ENCODE results near the gene TAF13. TPM values are rescaled to one million over a fixed set of nuclear protein-coding genes. Genes with fewer than 3 reads are reported as not detected.

Gene TAF13
- total RNA-seq, 1 donor from 2014 or later: 24.1 TPM

- peaks cover 3% of the 10 kb centered on the region for H3K27me3 Mint-ChIP-seq
Observed at GRCh38 chr1:109047339-109047738, 28.5 kb downstream of the TAF13 start.

GRCh38 chr1:109046671-109047070 is 29.1 kb downstream of the TAF13 start:
- no peaks in the 10 kb centered on the region for H3K9me3 Mint-ChIP-seq (ENCODE audit: low read depth)
- H3K36me3 Mint-ChIP-seq (ENCODE audit: insufficient read depth): no peaks in the 10 kb centered on the region
- DNase-seq (ENCODE audit: low spot score, unreplicated experiment): no peak
- TF ChIP-seq, protein P1, sequence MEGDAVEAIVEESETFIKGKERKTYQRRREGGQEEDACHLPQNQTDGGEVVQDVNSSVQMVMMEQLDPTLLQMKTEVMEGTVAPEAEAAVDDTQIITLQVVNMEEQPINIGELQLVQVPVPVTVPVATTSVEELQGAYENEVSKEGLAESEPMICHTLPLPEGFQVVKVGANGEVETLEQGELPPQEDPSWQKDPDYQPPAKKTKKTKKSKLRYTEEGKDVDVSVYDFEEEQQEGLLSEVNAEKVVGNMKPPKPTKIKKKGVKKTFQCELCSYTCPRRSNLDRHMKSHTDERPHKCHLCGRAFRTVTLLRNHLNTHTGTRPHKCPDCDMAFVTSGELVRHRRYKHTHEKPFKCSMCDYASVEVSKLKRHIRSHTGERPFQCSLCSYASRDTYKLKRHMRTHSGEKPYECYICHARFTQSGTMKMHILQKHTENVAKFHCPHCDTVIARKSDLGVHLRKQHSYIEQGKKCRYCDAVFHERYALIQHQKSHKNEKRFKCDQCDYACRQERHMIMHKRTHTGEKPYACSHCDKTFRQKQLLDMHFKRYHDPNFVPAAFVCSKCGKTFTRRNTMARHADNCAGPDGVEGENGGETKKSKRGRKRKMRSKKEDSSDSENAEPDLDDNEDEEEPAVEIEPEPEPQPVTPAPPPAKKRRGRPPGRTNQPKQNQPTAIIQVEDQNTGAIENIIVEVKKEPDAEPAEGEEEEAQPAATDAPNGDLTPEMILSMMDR (IDR thresholded peaks at IDR 0.05; ENCODE audit: unreplicated experiment): no peak
- H3K4me3 Mint-ChIP-seq (ENCODE audit: low read depth): no peak overlapping the region
- H3K27ac Mint-ChIP-seq: no peak overlapping the region
- H3K27me3 Mint-ChIP-seq: peaks cover 3% of the 10 kb centered on the region
- peaks cover 2% of the 10 kb centered on the region for H3K4me1 Mint-ChIP-seq (ENCODE audit: low read depth)

More at GRCh38 chr1:109047339-109047738, 28.5 kb downstream of the TAF13 start:
- TF ChIP-seq, protein P1 (IDR thresholded peaks at IDR 0.05; ENCODE audit: unreplicated experiment): no peak
- Mint-ChIP-seq H3K27ac (no peak overlapping the region), H3K9me3 (ENCODE audit: low read depth) (no peaks in the 10 kb centered on the region), H3K36me3 (ENCODE audit: insufficient read depth) (no peaks in the 10 kb centered on the region), H3K4me1 (ENCODE audit: low read depth) (peaks cover 2% of the 10 kb centered on the region), H3K4me3 (ENCODE audit: low read depth) (no peak overlapping the region)
- no peak for DNase-seq (ENCODE audit: low spot score, unreplicated experiment)

DNA sequence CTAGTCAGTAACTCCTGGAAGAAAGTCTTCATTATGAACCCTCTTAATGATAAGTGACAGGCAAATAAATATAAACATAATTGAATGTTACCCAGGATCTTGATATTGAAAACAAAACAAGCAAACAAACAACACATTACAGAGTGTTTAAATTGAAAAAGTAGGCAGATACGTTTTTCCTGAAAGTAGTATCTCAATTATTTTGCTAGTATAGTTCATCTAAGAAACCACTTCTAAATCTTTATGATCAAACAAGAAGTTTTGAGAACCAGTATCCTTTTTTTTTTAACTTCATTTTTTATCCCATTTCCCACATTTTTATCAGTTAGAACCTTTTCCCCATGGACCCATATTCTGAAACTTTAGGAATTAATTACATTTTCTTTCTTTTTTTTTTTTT is 30.2 kb downstream of the TAF13 start:
- Mint-ChIP-seq H3K9me3 (ENCODE audit: low read depth) (no peaks in the 10 kb centered on the region), H3K27ac (no peak overlapping the region), H3K4me3 (ENCODE audit: low read depth) (no peak overlapping the region), H3K36me3 (ENCODE audit: insufficient read depth) (no peaks in the 10 kb centered on the region), H3K4me1 (ENCODE audit: low read depth) (peaks cover 5% of the 10 kb centered on the region), H3K27me3 (peaks cover 3% of the 10 kb centered on the region)
- no peak for DNase-seq (ENCODE audit: low spot score, unreplicated experiment)
- TF ChIP-seq, protein P1 (IDR thresholded peaks at IDR 0.05; ENCODE audit: unreplicated experiment): no peak

DNA sequence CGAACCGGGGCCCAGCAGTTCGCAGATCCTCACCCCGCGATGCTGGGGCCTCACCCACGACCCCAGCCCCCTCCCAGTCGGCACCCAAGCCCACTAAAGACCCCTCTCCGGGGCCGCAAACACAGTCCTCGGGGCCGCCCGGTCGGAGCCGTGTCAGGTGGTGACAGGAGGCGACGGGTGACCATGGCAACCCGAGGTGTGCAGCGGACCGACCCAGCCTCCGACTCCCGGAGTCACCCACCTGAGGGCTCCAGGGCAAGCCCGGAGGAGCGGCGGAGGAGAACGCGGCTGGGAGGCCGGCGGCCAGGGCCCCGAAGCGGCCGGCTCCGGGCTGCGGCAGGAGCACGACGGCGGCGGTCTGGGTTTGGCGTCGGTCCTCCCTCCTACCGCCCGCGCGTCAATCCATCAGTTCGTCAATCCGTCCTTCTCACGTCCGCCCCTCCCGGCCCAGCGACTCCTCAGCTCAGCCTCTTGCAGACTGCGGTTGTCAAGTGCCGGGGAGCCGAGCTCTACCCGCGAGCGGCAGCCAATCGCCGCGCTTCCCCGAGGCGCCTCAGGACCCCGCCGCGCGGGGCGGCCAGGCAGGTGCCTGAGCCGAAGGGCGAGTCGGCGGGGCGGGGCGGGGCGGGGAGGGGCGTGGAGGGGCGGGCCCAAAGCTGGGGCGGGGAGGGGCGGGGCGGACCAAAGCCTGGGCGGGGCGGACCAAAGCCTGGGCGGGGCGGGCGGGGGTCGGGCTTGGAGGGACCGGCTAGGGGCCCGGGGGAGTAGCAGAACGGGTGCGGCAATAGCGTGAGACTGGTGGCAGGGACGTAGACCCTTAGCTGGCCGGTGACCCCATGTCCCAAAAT is 34.0 kb downstream of the TAF13 start, which contains the start of gene WDR47:
Gene WDR47 (minus strand): TSS at position 482 of the 848 bp plus-strand sequence. CDS start 18,590 bp downstream, outside the sequence.
- peaks cover 6% of the 10 kb centered on the region for H3K4me1 Mint-ChIP-seq (ENCODE audit: low read depth)
- DNase-seq (ENCODE audit: low spot score, unreplicated experiment): peak; percentile 85

DNA sequence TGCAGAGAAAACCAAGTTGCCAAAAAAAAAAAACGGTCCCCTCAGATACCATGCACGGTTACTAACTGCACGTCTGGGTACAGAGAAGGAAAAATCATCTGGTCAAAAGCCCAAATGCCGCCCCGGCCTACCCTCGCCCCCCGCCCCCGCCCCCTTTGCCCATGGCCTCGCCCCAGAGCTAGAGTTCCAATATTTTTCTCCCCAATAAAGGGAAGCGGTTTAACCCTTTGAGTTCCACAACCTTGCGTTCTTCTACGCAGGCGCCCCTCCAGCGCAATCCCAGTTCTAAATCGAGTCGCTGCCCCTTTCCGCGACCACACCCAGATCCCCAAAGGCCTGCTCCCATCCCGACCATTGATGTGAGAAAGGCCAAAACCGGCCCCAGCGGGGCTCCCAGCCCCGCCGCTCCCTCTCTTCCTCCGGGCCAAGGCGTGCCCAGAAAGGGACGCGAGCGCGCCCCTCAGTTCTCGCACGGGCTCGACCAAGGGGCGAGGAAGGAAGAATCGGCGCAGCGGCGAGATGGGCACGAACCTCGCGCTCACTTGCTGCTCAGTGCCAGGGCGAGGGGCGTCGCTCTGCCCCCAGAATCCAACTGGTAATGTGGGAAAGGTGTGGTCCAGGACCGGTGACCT is 34.7 kb downstream of the TAF13 start:
- H3K9me3 Mint-ChIP-seq (ENCODE audit: low read depth): no peaks in the 10 kb centered on the region
- peaks cover 6% of the 10 kb centered on the region for H3K4me1 Mint-ChIP-seq (ENCODE audit: low read depth)
- H3K27me3 Mint-ChIP-seq: no peaks in the 10 kb centered on the region
- H3K4me3 Mint-ChIP-seq (ENCODE audit: low read depth): peak overlapping the region; percentile 85
- peak overlapping the region; percentile 92 for H3K27ac Mint-ChIP-seq
- TF ChIP-seq, protein P1 (IDR thresholded peaks at IDR 0.05; ENCODE audit: unreplicated experiment): no peak
- DNase-seq (ENCODE audit: low spot score, unreplicated experiment): peak; percentile 11
- no peaks in the 10 kb centered on the region for H3K36me3 Mint-ChIP-seq (ENCODE audit: insufficient read depth)

More for the DNA sequence above, 34.0 kb downstream of the TAF13 start, which contains the start of gene WDR47:
- Mint-ChIP-seq H3K27me3 (no peaks in the 10 kb centered on the region), H3K9me3 (ENCODE audit: low read depth) (no peaks in the 10 kb centered on the region), H3K27ac (peak within 1 kb of the TSS; percentile 92), H3K36me3 (ENCODE audit: insufficient read depth) (no peaks in the 10 kb centered on the region), H3K4me3 (ENCODE audit: low read depth) (peak within 1 kb of the TSS; percentile 85)
- TF ChIP-seq, protein P1 (IDR thresholded peaks at IDR 0.05; ENCODE audit: unreplicated experiment): no peak
